K562 (cell line): ENCODE measurements around the gene IP6K3. TPM values are rescaled to one million over a fixed set of nuclear protein-coding genes. Genes with fewer than 3 reads are reported as not detected.

Experiments
- ATAC-seq: fragments of 200-7000 bp; cut with Tn5 transposase; 3 replicates; pipeline ENCODE4 v1.9.1; 2020; ENCODE audit warnings: moderate library complexity
- BruUV-seq: library from RNA; stranded (reverse); fragments of 400-500 nt; replicated peaks from 2 replicates; lab custom pipeline; 2021; lab: Mats Ljungman, UMichigan
- CTCF ChIA-PET: fragments of 300-600 bp; formaldehyde crosslinking; extraction: SDS; loops from one replicate; lab custom pipeline; 2021; ENCODE audit warnings: low intra/inter-chr PET ratio; lab: Yijun Ruan, JAX
- POLR2A ChIA-PET: fragments of 300-600, 350-650 bp; sonication (Branson Sonifier 250); formaldehyde crosslinking; extraction: SDS; loops from one replicate; lab custom pipeline; 2021; ENCODE audit warnings: antibody characterized with exemption, inconsistent platforms; lab: Yijun Ruan, JAX
- DNase-seq, 4 experiments: peaks; one replicate each; pipeline versions ENCODE4 v3.0.0 to v3.0.0-alpha.2; 2011 to 2018; ENCODE audit warnings: low spot score in 3 of 4, mixed read lengths in 3 of 4; ENCODE audit errors: extremely low read depth in 1 of 4
- FAIRE-seq: peaks from 2 replicates; lab custom pipeline; 2011; peaks lifted over from hg19 to GRCh38; lab: Jason Lieb, UNC
- H2AFZ ChIP-seq: 2 replicates; pipeline ENCODE4 v1.6.0; 2011; ENCODE audit warnings: low read depth, low read length, control low read depth, inconsistent platforms
- H3K27ac ChIP-seq: fragments of 200-600 bp; 3 replicates; pipeline ENCODE4 v1.8.0; 2011; ENCODE audit warnings: low read depth, mild to moderate bottlenecking, control low read depth, inconsistent platforms, low read length, moderate library complexity, mixed read lengths; ENCODE audit errors: extremely low read depth
- H3K27me3 ChIP-seq, 2 experiments: fragments of 300-600 bp in 1 of 2; 2 replicates in 1 of 2; 3 replicates in 1 of 2; pipeline versions ENCODE4 v1.6.0 to v1.8.0; 2011; ENCODE audit warnings: inconsistent platforms in 2 of 2, low read length in 2 of 2, mild to moderate bottlenecking in 1 of 2, mixed read lengths in 1 of 2, moderate library complexity in 1 of 2; ENCODE audit not compliant: control insufficient read depth in 2 of 2, insufficient read depth in 2 of 2
- H3K36me3 ChIP-seq: fragments of 300-600 bp; 3 replicates; pipeline ENCODE4 v1.8.0; 2011; ENCODE audit warnings: mild to moderate bottlenecking, low read length, inconsistent platforms; ENCODE audit not compliant: control insufficient read depth, insufficient read depth
- H3K4me1 ChIP-seq, 2 experiments: fragments of 200-600 bp in 1 of 2; replicated peaks in 1 of 2; 2 replicates in 1 of 2; 3 replicates in 1 of 2; pipeline versions ENCODE4 v1.5.1 to v1.8.0; 2011; ENCODE audit warnings: inconsistent platforms in 2 of 2, low read length in 2 of 2, mild to moderate bottlenecking in 1 of 2, mixed read lengths in 1 of 2, moderate library complexity in 1 of 2; ENCODE audit not compliant: control insufficient read depth in 2 of 2, insufficient read depth in 2 of 2
- H3K4me2 ChIP-seq: 2 replicates; pipeline ENCODE4 v1.6.1; 2011; ENCODE audit warnings: low read length, control low read depth, inconsistent platforms, mixed read lengths; ENCODE audit not compliant: insufficient read depth
- H3K4me3 ChIP-seq: fragments of 200-600 bp; sonication (generic), shearing (Covaris generic); 2 replicates; pipeline ENCODE4 v1.5.1; 2016; ENCODE audit warnings: control low read depth, inconsistent platforms
- H3K79me2 ChIP-seq: fragments of 200-600 bp; 3 replicates; pipeline ENCODE4 v1.8.0; 2011; ENCODE audit warnings: low read length, inconsistent platforms; ENCODE audit not compliant: control insufficient read depth, insufficient read depth
- H3K9ac ChIP-seq, 2 experiments: 2 replicates each; pipeline versions ENCODE4 v1.6.0 to v1.6.1; 2011; ENCODE audit warnings: low read depth in 2 of 2, low read length in 2 of 2, control low read depth in 1 of 2, inconsistent platforms in 1 of 2, mild to moderate bottlenecking in 1 of 2, mixed read lengths in 1 of 2; ENCODE audit not compliant: insufficient read depth in 1 of 2
- H3K9me1 ChIP-seq: one replicate; pipeline ENCODE4 v1.6.0; 2011; ENCODE audit warnings: inconsistent platforms, mild to moderate bottlenecking, low read length, moderate library complexity; ENCODE audit not compliant: control insufficient read depth, insufficient read depth
- H3K9me3 ChIP-seq: replicated peaks from 2 replicates; pipeline ENCODE4 v1.5.1; 2011; ENCODE audit warnings: low read depth, low read length, inconsistent platforms; ENCODE audit not compliant: control insufficient read depth, insufficient read depth
- H4K20me1 ChIP-seq: replicated peaks from 2 replicates; pipeline ENCODE4 v1.6.1; 2011; ENCODE audit warnings: low read length, inconsistent platforms, mixed read lengths; ENCODE audit not compliant: control insufficient read depth, insufficient read depth
- CCNT2 ChIP-seq: IDR thresholded peaks from 2 replicates; pipeline ENCODE4 v1.6.1; 2011; ENCODE audit warnings: borderline replicate concordance, low read depth, mild to moderate bottlenecking, moderate library complexity, mixed read lengths, low read length; ENCODE audit not compliant: insufficient read length; ENCODE audit errors: extremely low read depth
- JUNB ChIP-seq: fragments of 450-650 bp; formaldehyde crosslinking; conservative IDR thresholded peaks from 2 replicates; pipeline ENCODE4 v1.4.0; 2020; ENCODE audit warnings: mild to moderate bottlenecking
- YBX1 ChIP-seq: fragments of 450-650 bp; IDR thresholded peaks from 2 replicates; pipeline ENCODE4 v1.7.1; 2016; ENCODE audit warnings: mild to moderate bottlenecking
- ZSCAN29 ChIP-seq: fragments of 450-650 bp; IDR thresholded peaks from 2 replicates; pipeline ENCODE4 v1.6.1; 2017
- WGBS: fragments of 100-300 bp; shearing (Covaris generic); methylation state at CpG from one replicate; pipeline ENCODE4 v1.1.6; 2016; ENCODE audit warnings: low coverage, mixed read lengths; ENCODE audit not compliant: insufficient coverage; ENCODE audit errors: missing lambda C conversion rate; 5-methylcytosine and 5-hydroxymethylcytosine counted together
- in situ Hi-C: fragments of 300-500 bp; cut with MboI; formaldehyde crosslinking; loops from 4 replicates; pipeline ENCODE4 v1.15.0; 2018; ENCODE audit warnings: inconsistent platforms, mixed read lengths
- intact Hi-C: fragments of 100-400 bp; cut with micrococcal nuclease; formaldehyde crosslinking; loops from 2 replicates; pipeline ENCODE4 v1.14.2; 2022
- polyA plus RNA-seq, 8 experiments: library from polyadenylated mRNA; depleted of rRNA in 4 of 8; stranded (reverse) in 5 of 8; unstranded in 3 of 8; fragments of >200 nt; fragmentation: Nextera tagmentation in 2 of 8; fragmentation: Illumina TruSeq in 1 of 8; extraction: Ambion mirVana in 2 of 8; extraction: Trizol in 1 of 8; gene quantifications; 2 replicates each; pipeline versions ENCODE4 v1.2.1 to v1.2.3, GENCODE V29; 2011 to 2014; ENCODE audit warnings: inconsistent platforms in 1 of 8, missing spikeins in 1 of 8
- total RNA-seq, 7 experiments: library from RNA; depleted of rRNA in 6 of 7; stranded (reverse); fragments of >200 nt in 6 of 7; fragmentation: Illumina TruSeq in 2 of 7; extraction: Trizol in 2 of 7; gene quantifications; 2 replicates each; pipeline versions ENCODE4 v1.2.1 to v1.2.3, GENCODE V29; 2011 to 2021; ENCODE audit warnings: low replicate concordance in 1 of 7
- TF ChIP-seq, protein P1 (sequence below): fragments of 450-650 bp; IDR thresholded peaks from 2 replicates; pipeline ENCODE4 v1.6.1; 2018; ENCODE audit warnings: mild to moderate bottlenecking, low read depth; ENCODE audit not compliant: partially characterized antibody

IP6K3 gene
- total and polyA plus RNA-seq, 9 of the 15 experiments (the other 6 are each of a cell fraction or from before 2014, with no cell fraction given), result not detected

DNA sequence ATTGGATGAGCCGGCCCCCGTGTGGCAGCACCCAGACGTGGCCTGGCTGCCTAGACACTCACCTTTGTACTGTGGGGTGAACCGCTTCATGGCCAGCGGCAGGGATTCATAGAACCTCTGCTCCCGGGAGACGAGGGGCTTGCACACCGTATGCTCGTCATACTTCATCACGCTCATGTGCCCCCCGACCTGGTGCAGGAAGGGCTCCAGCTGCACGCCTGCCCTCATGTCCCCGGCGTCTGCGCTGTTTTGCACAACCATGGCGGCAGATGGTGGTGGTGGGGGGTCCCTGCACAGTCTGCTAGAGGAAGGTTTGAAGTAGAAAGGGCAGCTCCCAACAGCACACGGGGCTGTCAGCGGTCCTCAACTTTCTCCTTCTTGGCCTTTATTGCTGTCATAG, 11.5 kb downstream of the IP6K3 start (continued):
- no peak for TF ChIP-seq CCNT2
- TF ChIP-seq, protein P1, sequence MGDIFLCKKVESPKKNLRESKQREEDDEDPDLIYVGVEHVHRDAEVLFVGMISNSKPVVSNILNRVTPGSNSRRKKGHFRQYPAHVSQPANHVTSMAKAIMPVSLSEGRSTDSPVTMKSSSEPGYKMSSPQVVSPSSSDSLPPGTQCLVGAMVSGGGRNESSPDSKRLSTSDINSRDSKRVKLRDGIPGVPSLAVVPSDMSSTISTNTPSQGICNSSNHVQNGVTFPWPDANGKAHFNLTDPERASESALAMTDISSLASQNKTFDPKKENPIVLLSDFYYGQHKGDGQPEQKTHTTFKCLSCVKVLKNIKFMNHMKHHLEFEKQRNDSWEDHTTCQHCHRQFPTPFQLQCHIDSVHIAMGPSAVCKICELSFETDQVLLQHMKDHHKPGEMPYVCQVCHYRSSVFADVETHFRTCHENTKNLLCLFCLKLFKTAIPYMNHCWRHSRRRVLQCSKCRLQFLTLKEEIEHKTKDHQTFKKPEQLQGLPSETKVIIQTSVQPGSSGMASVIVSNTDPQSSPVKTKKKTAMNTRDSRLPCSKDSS, result no peak
- TF ChIP-seq, all 486 proteins: peak for 0

DNA sequence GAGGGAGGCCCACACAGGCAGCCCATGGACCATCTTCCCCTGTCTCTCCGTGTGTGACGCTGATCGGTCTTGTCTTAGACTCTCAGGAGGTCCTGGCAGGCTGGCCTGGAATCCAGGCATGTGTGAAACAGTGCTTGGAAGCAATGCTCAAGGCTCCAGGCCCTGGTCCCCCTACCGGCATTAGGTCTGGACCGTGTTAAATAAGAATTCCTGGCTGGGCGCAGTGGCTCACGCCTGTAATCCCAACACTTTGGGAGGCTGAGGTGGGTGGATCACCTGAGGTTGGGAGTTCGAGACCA, 13.0 kb downstream of the IP6K3 start:
- no TSS peak for BruUV-seq
- H3K4me1 ChIP-seq, result peaks cover 10 to 15% of the 10 kb centered on the region in 2 experiments; a peak in 4 of 5 replicates
- peaks cover 15% of the 10 kb centered on the region for H4K20me1 ChIP-seq
- intact Hi-C loops (no loop called here), in situ Hi-C loops (no loop called here)
- ATAC-seq (no peak), FAIRE-seq (no peak), DNase-seq (no peak)
- WGBS, result 30% methylated on average over 8 of the region's 8 CpGs
- H3K27me3 ChIP-seq, result peaks cover 32 to 67% of the 10 kb centered on the region in 2 experiments
- POLR2A ChIA-PET, result no interaction called here
- H3K4me2 ChIP-seq, result no peak overlapping the region
- no peaks in the 10 kb centered on the region for H3K9me3 ChIP-seq
- H3K36me3 ChIP-seq, result no peaks in the 10 kb centered on the region
- no peak overlapping the region for H3K4me3 ChIP-seq
- no peaks in the 10 kb centered on the region for H3K9me1 ChIP-seq
- no peak overlapping the region for H3K9ac ChIP-seq
- CTCF ChIA-PET, result no interaction called here
- no peak overlapping the region for H3K27ac ChIP-seq
- no peaks in the 10 kb centered on the region for H3K79me2 ChIP-seq
- TF ChIP-seq JUNB (CRISPR knock-in tag) (no peak), YBX1 (no peak), ZSCAN29 (no peak)
- H2AFZ ChIP-seq, result no peak overlapping the region
